Natural killer cell (primary cell): ENCODE results near the gene OXCT2. TPM values are rescaled to one million over a fixed set of nuclear protein-coding genes. Genes with fewer than 3 reads are reported as not detected.
A peak's percentile ranks its signal among the peaks of the same experiment; 100 is the strongest.
"Not testable (repeated sequence)": the region's sequence is repeated elsewhere in the genome, so short reads cannot be mapped to it uniquely, and the experiment has no call there.

Experiments used
- ATAC-seq, 3 donors: fragments of 150-1000 bp in 2 of 3; fragments of 200-7000 bp in 1 of 3; cut with Tn5 transposase; 1 replicate in 1 of 3; 2 replicates in 2 of 3; pipeline ENCODE4 v1.10.0; 2021; ENCODE audit warnings: mild to moderate bottlenecking in 2 of 3, moderate library complexity in 2 of 3
- DNase-seq, 2 donors: peaks; one replicate each; pipeline versions ENCODE4 v3.0.0 to v3.0.0-alpha.2; 2013 to 2021; ENCODE audit warnings: mixed read lengths in 1 of 2
- H3K27ac ChIP-seq: one replicate; pipeline ENCODE4 v1.5.1; 2013; ENCODE audit warnings: mild to moderate bottlenecking, low read length
- H3K27me3 ChIP-seq: one replicate; pipeline ENCODE4 v1.6.1; 2013; ENCODE audit warnings: low read length; ENCODE audit not compliant: control insufficient read depth, insufficient read depth
- H3K36me3 ChIP-seq: one replicate; pipeline ENCODE4 v1.6.1; 2013; ENCODE audit warnings: low read length; ENCODE audit not compliant: control insufficient read depth, insufficient read depth
- H3K4me1 ChIP-seq: one replicate; pipeline ENCODE4 v1.6.1; 2013; ENCODE audit warnings: low read length; ENCODE audit not compliant: control insufficient read depth, insufficient read depth
- H3K4me3 ChIP-seq: one replicate; pipeline ENCODE4 v1.5.1; 2013; ENCODE audit warnings: low read length
- H3K9me3 ChIP-seq: one replicate; pipeline ENCODE4 v1.6.1; 2013; ENCODE audit warnings: low read length; ENCODE audit not compliant: control insufficient read depth, insufficient read depth
- H3K27ac Mint-ChIP-seq, 2 donors: one replicate each; pipeline ENCODE4 v1.8.0; 2022; ENCODE audit warnings: mild to moderate bottlenecking in 2 of 2, mixed read lengths in 2 of 2, moderate library complexity in 1 of 2
- H3K27me3 Mint-ChIP-seq, 2 donors: one replicate each; pipeline ENCODE4 v1.8.0; 2022; ENCODE audit warnings: low read depth in 2 of 2, mixed read lengths in 2 of 2
- H3K36me3 Mint-ChIP-seq: one replicate; pipeline ENCODE4 v1.8.0; 2022; ENCODE audit warnings: mixed read lengths
- H3K4me1 Mint-ChIP-seq, 2 donors: one replicate each; pipeline ENCODE4 v1.8.0; 2022; ENCODE audit warnings: mixed read lengths in 2 of 2
- H3K4me3 Mint-ChIP-seq: one replicate; pipeline ENCODE4 v1.8.0; 2022; ENCODE audit warnings: mild to moderate bottlenecking, moderate library complexity, mixed read lengths
- H3K9me3 Mint-ChIP-seq, 2 donors: one replicate each; pipeline ENCODE4 v1.8.0; 2022; ENCODE audit warnings: mixed read lengths in 2 of 2
- CTCF ChIP-seq: fragments of 200-600 bp; IDR thresholded peaks from one replicate; pipeline ENCODE4 v1.8.0; 2022; ENCODE audit warnings: antibody characterized with exemption
- WGBS: methylation state at CpG from one replicate; pipeline ENCODE4 v1.1.7; 2013; ENCODE audit warnings: missing lambda C conversion rate; ENCODE audit not compliant: insufficient coverage; 5-methylcytosine and 5-hydroxymethylcytosine counted together
- intact Hi-C: fragments of 100-400 bp; cut with micrococcal nuclease; formaldehyde crosslinking; loops from one replicate; pipeline ENCODE4 v1.14.2; 2022
- total RNA-seq, 4 donors: library from RNA; stranded (reverse); fragments of 120-200 nt in 1 of 4; gene quantifications; one replicate each; pipeline versions ENCODE4 v1.2.3 to v1.2.4, GENCODE V29; 2013 to 2022

The OXCT2 gene
- total RNA-seq, 3 donors from 2014 or later (not counting 1 experiment from before 2014, with no cell fraction given) = 0.42 to 2.2 (median 1.9) TPM

GRCh38 chr1:39787468-39787867, 16.3 kb upstream of the OXCT2 start:
- Histone ChIP-seq H3K27ac (no peak overlapping the region), H3K9me3 (no peaks in the 10 kb centered on the region), H3K36me3 (no peaks in the 10 kb centered on the region), H3K27me3 (no peaks in the 10 kb centered on the region), H3K4me1 (peaks cover 14% of the 10 kb centered on the region), H3K4me3 (no peak overlapping the region)
- DNase-seq (no peak), ATAC-seq (no peak)
- no peaks in the 10 kb centered on the region for H3K9me3 Mint-ChIP-seq
- H3K4me1 Mint-ChIP-seq = peaks cover 5 to 15% of the 10 kb centered on the region in 2 donors
- intact Hi-C loops = no loop called here
- no peak for TF ChIP-seq CTCF
- no peaks in the 10 kb centered on the region for H3K27me3 Mint-ChIP-seq
- peak overlapping the region in 1 of 2 donors; percentile 35 for H3K27ac Mint-ChIP-seq
- WGBS = 87% methylated on average over 9 of the region's 11 CpGs
- H3K4me3 Mint-ChIP-seq = peak overlapping the region; percentile 71
- H3K36me3 Mint-ChIP-seq = no peaks in the 10 kb centered on the region

GRCh38 chr1:39787108-39787375, 15.9 kb upstream of the OXCT2 start:
- Mint-ChIP-seq H3K4me3 (peak overlapping the region; percentile 71), H3K4me1 (peaks cover 5 to 15% of the 10 kb centered on the region in 2 donors), H3K27ac (peak overlapping the region in 1 of 2 donors; percentile 35)
- H3K9me3 Mint-ChIP-seq, H3K9me3 ChIP-seq, H3K27me3 Mint-ChIP-seq, H3K27me3 ChIP-seq, ATAC-seq, H3K4me3 ChIP-seq, DNase-seq, H3K36me3 Mint-ChIP-seq, intact Hi-C loops, H3K36me3 ChIP-seq, H3K27ac ChIP-seq: not testable (repeated sequence)
- peaks cover 14% of the 10 kb centered on the region for H3K4me1 ChIP-seq
- 100% methylated on average over 2 of the region's 5 CpGs for WGBS

- H3K27ac ChIP-seq, H3K27me3 Mint-ChIP-seq, H3K36me3 Mint-ChIP-seq, H3K4me3 ChIP-seq, ATAC-seq, DNase-seq, intact Hi-C loops, H3K9me3 ChIP-seq, H3K36me3 ChIP-seq, H3K27me3 ChIP-seq, H3K9me3 Mint-ChIP-seq: not testable (repeated sequence)
- H3K27ac Mint-ChIP-seq = peak overlapping the region in 1 of 2 donors; percentile 35
- H3K4me1 ChIP-seq = peaks cover 14% of the 10 kb centered on the region
- peaks cover 5 to 15% of the 10 kb centered on the region in 2 donors for H3K4me1 Mint-ChIP-seq
- peak overlapping the region; percentile 71 for H3K4me3 Mint-ChIP-seq
- WGBS = 97% methylated on average over 8 of the region's 12 CpGs
Observed at GRCh38 chr1:39786303-39787107, 15.4 kb upstream of the OXCT2 start.

- H3K27me3 Mint-ChIP-seq, H3K9me3 ChIP-seq, H3K27ac Mint-ChIP-seq, H3K27me3 ChIP-seq, H3K36me3 ChIP-seq, DNase-seq, H3K36me3 Mint-ChIP-seq, H3K9me3 Mint-ChIP-seq, H3K4me3 ChIP-seq, intact Hi-C loops, H3K4me1 ChIP-seq, ATAC-seq, H3K27ac ChIP-seq, H3K4me3 Mint-ChIP-seq: not testable (repeated sequence)
- H3K4me1 Mint-ChIP-seq = peaks cover 0 to 12% of the 10 kb centered on the region in 2 donors
- 96% methylated on average over 6 of the region's 10 CpGs for WGBS
Observed at GRCh38 chr1:39782685-39783084, 11.5 kb upstream of the OXCT2 start.

GRCh38 chr1:39782103-39782502, 11.0 kb upstream of the OXCT2 start:
- ATAC-seq = no peak
- no peak overlapping the region for H3K4me3 Mint-ChIP-seq
- H3K27ac ChIP-seq = no peak overlapping the region
- no peak for DNase-seq
- no peaks in the 10 kb centered on the region for H3K4me1 ChIP-seq
- H3K27me3 ChIP-seq = no peaks in the 10 kb centered on the region
- no peaks in the 10 kb centered on the region for H3K9me3 Mint-ChIP-seq
- H3K36me3 ChIP-seq = no peaks in the 10 kb centered on the region
- no peaks in the 10 kb centered on the region for H3K36me3 Mint-ChIP-seq
- H3K9me3 ChIP-seq = no peaks in the 10 kb centered on the region
- peaks cover 0 to 8% of the 10 kb centered on the region in 2 donors for H3K4me1 Mint-ChIP-seq
- no peaks in the 10 kb centered on the region for H3K27me3 Mint-ChIP-seq
- 87% methylated on average over 5 of the region's 6 CpGs for WGBS
- intact Hi-C loops = no loop called here
- H3K4me3 ChIP-seq = no peak overlapping the region
- no peak for TF ChIP-seq CTCF
- no peak overlapping the region for H3K27ac Mint-ChIP-seq
